Fibroblast of skin of right biceps (primary cell): Measurements from ENCODE around the gene FOXK1.
A peak's percentile ranks its signal among the peaks of the same experiment; 100 is the strongest.
"Not testable (repeated sequence)": the region's sequence is repeated elsewhere in the genome, so short reads cannot be mapped to it uniquely, and the experiment has no call there.

Source experiments
- DNase-seq: peaks from one replicate; pipeline ENCODE4 v3.0.0-alpha.2; 2013

FOXK1 gene

GRCh38 chr7:4681886-4682620, at the start of gene FOXK1:
Gene FOXK1, plus strand, starts transcription at chr7:4682295. Its CDS starts 14 bp downstream, at chr7:4682309.
- peak; percentile 80 for DNase-seq

- DNase-seq = peak; percentile 57
Observed at GRCh38 chr7:4633012-4633411, 49.1 kb upstream of the FOXK1 start.

GRCh38 chr7:4634166-4634565, 47.9 kb upstream of the FOXK1 start:
- peak; percentile 46 for DNase-seq

GRCh38 chr7:4638781-4639575, 43.1 kb upstream of the FOXK1 start:
- no peak for DNase-seq

- DNase-seq = no peak
Observed at GRCh38 chr7:4641091-4641666, 40.9 kb upstream of the FOXK1 start.

GRCh38 chr7:4641667-4642467, 40.2 kb upstream of the FOXK1 start:
- peak; percentile 92 for DNase-seq

- DNase-seq = no peak
Observed at GRCh38 chr7:4642468-4643203, 39.5 kb upstream of the FOXK1 start.

- DNase-seq = not testable (repeated sequence)
Observed at GRCh38 chr7:4643204-4643471, 39.0 kb upstream of the FOXK1 start.

GRCh38 chr7:4645246-4645645, 36.8 kb upstream of the FOXK1 start:
- peak; percentile 38 for DNase-seq

- no peak for DNase-seq
Observed at GRCh38 chr7:4648111-4648510, 34.0 kb upstream of the FOXK1 start.

- DNase-seq = peak; percentile 54
Observed at GRCh38 chr7:4650433-4651047, 31.6 kb upstream of the FOXK1 start.

- no peak for DNase-seq
Observed at GRCh38 chr7:4653771-4654170, 28.3 kb upstream of the FOXK1 start.

GRCh38 chr7:4655311-4655710, 26.8 kb upstream of the FOXK1 start:
- no peak for DNase-seq

GRCh38 chr7:4655896-4656295, 26.2 kb upstream of the FOXK1 start:
- no peak for DNase-seq

GRCh38 chr7:4657640-4658417, 24.3 kb upstream of the FOXK1 start:
- DNase-seq = no peak

- no peak for DNase-seq
Observed at GRCh38 chr7:4659551-4660286, 22.4 kb upstream of the FOXK1 start.

GRCh38 chr7:4661871-4662270, 20.2 kb upstream of the FOXK1 start:
- peak; percentile 50 for DNase-seq

GRCh38 chr7:4663239-4664018, 18.7 kb upstream of the FOXK1 start:
- DNase-seq = no peak

GRCh38 chr7:4665661-4666060, 16.4 kb upstream of the FOXK1 start:
- DNase-seq = peak; percentile 98
